GOT3 (cell line): Measurements from ENCODE around the gene MPP4.
A peak's percentile ranks its signal among the peaks of the same experiment; 100 is the strongest.

Experiments used
- DNase-seq: peaks from one replicate; lab custom pipeline; 2025; ENCODE audit warnings: mixed read lengths; lab: John Stamatoyannopoulos, UW

MPP4 gene

GRCh38 chr2:201698588-201699226 lies at the start of gene MPP4:
TSS of gene MPP4 (minus strand) at chr2:201698644. CDS start at chr2:201693954, 4,690 bp downstream.
- no peak for DNase-seq

- DNase-seq = no peak
Measured at GRCh38 chr2:201746551-201746950, 48.1 kb upstream of the MPP4 start.

- no peak for DNase-seq
Measured at GRCh38 chr2:201735486-201735885, 37.0 kb upstream of the MPP4 start.

- no peak for DNase-seq
Measured at GRCh38 chr2:201734111-201734510, 35.7 kb upstream of the MPP4 start.

GRCh38 chr2:201733544-201733943 lies 35.1 kb upstream of the MPP4 start:
- DNase-seq = no peak

GRCh38 chr2:201730651-201731285 lies 32.3 kb upstream of the MPP4 start:
- DNase-seq = no peak

- DNase-seq = no peak
Measured at GRCh38 chr2:201715459-201715858, 17.0 kb upstream of the MPP4 start.

- no peak for DNase-seq
Measured at GRCh38 chr2:201712726-201713125, 14.3 kb upstream of the MPP4 start.

- DNase-seq = no peak
Measured at GRCh38 chr2:201709747-201710146, 11.3 kb upstream of the MPP4 start.

- DNase-seq = no peak
Measured at GRCh38 chr2:201709049-201709448, 10.6 kb upstream of the MPP4 start.

- no peak for DNase-seq
Measured at GRCh38 chr2:201707753-201708152, 9.3 kb upstream of the MPP4 start.

- DNase-seq = no peak
Measured at GRCh38 chr2:201707142-201707541, 8.7 kb upstream of the MPP4 start.

- DNase-seq = no peak
Measured at GRCh38 chr2:201704536-201704935, 6.1 kb upstream of the MPP4 start.

- no peak for DNase-seq
Measured at GRCh38 chr2:201701646-201702045, 3.2 kb upstream of the MPP4 start.

- DNase-seq = no peak
Measured at GRCh38 chr2:201699416-201699815, 972 bp upstream of the MPP4 start.

GRCh38 chr2:201697899-201698298 lies 545 bp downstream of the MPP4 start:
- DNase-seq = no peak

GRCh38 chr2:201696151-201696659 lies 2.2 kb downstream of the MPP4 start:
- DNase-seq = peak; percentile 24

GRCh38 chr2:201685156-201685555 lies 13.3 kb downstream of the MPP4 start:
- no peak for DNase-seq

GRCh38 chr2:201680743-201681142 lies 17.7 kb downstream of the MPP4 start:
- no peak for DNase-seq

GRCh38 chr2:201678401-201678800 lies 20.0 kb downstream of the MPP4 start:
- DNase-seq = no peak

- DNase-seq = no peak
Measured at GRCh38 chr2:201675454-201675853, 23.0 kb downstream of the MPP4 start.

- no peak for DNase-seq
Measured at GRCh38 chr2:201674794-201675193, 23.6 kb downstream of the MPP4 start.

GRCh38 chr2:201674298-201674697 lies 24.1 kb downstream of the MPP4 start:
- no peak for DNase-seq

- no peak for DNase-seq
Measured at GRCh38 chr2:201673546-201673945, 24.9 kb downstream of the MPP4 start.
